HL-60/S4 treated with phorbol 12-myristate 13-acetate at 8.2 ng/mL for 4 days and 3 days (cell line): ENCODE results near the gene POLD2.
"Not testable (repeated sequence)": the region's sequence is repeated elsewhere in the genome, so short reads cannot be mapped to it uniquely, and the experiment has no call there.

Experiments
- in situ Hi-C: fragments of 300-500 bp; cut with MboI; formaldehyde crosslinking; loops from 2 replicates; pipeline ENCODE4 v1.15.0; 2022; ENCODE audit warnings: low sequenced_read_pairs

The POLD2 gene

DNA sequence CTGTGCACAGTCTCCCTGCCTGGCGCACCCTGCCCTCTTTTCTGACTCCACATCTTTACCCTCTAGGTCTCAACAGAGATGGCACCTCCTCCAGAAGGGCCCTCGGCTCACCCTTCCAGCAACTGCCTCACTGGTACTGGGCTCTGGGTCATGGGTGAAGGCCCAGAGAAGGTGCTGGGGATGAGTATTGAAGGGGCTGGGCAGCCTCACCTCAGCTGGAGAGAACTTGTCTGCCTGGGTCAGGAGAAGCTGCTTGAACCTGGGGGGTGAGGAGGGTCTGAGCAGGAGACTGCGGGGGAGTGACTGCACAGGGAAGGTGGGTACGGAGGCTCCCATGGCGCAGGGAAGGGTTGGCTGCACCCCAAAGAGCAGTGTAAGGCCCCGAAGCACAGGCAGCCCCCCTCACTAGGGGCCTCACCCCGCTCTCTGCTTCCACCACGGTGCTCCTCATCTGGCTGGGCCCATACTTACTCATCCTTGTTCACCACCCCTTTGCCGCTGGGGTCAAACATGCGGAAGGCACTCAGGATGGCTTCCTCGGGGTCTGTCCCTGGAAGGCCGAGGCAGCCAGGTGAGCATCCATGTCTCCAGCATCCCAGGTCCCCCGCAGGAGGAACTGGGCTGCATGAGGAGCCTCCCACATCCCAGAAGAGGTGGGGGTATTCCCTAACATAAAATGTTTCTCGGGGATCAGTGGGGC is 16.1 kb upstream of the POLD2 start:
- in situ Hi-C loops, result no loop called here

GRCh38 chr7:44138698-44139097 is 15.3 kb upstream of the POLD2 start:
- in situ Hi-C loops, result no loop called here

- in situ Hi-C loops, result no loop called here
Observed at GRCh38 chr7:44136731-44137130, 13.4 kb upstream of the POLD2 start.

DNA sequence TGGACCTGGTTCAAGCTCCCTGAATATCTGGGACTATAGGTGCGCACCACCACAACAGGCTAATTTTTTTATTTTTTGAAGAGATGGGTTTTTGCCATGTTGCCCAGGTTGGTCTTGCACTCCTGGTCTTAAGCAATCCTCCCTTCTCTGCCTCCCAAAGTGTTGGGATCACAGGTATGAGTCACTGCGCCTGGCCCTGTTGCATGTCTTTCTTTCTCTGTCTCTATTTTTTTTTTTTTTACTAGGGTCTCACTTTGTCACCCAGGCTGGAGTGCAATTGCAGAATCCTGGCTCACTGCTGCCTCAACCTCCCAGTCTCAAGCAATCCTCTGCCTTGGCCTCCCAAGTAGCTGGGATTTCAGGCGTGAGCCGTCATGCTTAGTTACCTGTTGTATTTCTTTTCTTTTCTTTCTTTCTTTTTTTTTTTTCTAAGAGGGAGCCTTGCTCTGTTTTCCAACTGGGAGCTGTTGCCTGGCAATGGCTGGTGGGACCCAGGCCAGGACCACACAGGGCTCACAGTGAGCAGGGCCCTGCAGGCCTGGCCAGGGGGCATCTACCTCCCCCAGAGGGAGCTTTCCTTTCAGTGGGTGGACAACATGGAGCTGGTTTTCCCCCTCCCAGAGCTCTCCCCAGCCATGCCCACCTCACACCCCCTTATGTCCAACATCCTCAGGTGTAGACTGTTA is 11.7 kb upstream of the POLD2 start:
- in situ Hi-C loops, result no loop called here

- in situ Hi-C loops, result no loop called here
Observed at GRCh38 chr7:44133295-44133694, 9.9 kb upstream of the POLD2 start.

GRCh38 chr7:44132039-44132438 is 8.7 kb upstream of the POLD2 start:
- in situ Hi-C loops, result no loop called here

GRCh38 chr7:44131173-44132029 is 8.1 kb upstream of the POLD2 start:
- in situ Hi-C loops, result no loop called here

DNA sequence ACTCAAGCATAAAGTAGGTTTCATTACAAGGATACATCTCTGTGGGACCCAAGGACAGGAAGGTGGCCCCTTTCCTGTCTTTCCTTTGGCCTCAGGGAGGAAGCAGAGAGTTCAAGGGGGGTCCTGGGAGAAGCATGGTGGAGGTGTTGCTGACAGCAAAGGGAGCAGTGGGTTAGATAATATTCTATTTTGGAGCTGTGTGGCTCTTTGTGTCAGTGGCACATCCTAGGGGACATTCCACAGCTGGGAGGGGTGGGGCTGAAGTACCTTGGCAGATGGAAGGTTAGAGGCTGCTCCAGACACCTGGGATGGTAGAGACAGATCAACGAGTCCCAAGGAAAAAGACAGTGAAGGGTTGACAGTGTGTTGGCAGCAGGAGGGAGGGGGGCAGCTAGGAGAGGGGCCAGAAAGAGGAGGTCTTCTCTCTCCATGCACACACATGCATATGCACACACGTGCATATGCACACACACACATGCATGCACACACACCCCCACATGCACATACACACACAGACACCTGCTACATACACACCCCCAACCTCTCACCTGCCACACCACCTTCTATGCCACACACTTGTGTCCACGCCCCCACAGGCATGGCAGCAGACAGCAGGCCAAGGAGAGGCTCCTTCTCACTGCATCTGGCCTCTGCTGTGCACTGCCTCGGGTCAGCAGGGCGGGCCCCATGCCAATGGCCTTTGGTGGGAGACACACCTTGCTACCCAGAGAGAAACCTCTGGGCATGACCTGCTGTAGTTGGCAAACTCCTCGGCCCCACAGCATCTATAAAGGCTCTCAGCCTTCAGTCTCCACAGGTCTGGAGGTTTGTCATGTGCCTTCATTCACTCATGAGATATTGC is 5.6 kb upstream of the POLD2 start:
- in situ Hi-C loops, result no loop called here

DNA sequence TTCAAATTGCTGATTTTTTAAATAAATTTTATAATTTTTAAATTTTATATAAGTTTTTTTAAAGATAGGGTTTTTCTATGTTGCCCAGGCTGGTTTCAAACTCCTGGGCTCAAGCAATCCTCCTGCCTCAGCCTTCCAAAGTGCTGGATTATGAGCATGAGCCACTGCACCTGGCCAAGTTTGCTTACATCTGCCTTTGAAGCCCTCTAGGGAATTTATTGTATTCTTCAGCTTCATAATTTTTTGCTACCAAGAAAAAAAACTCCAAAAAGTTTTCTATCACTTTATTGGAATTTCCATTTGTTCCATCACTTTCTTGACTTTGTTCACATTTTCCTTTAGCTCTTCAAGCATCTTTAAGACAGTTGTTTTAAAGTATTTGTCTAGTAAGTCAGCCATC is 3.8 kb upstream of the POLD2 start:
- in situ Hi-C loops, result no loop called here

DNA sequence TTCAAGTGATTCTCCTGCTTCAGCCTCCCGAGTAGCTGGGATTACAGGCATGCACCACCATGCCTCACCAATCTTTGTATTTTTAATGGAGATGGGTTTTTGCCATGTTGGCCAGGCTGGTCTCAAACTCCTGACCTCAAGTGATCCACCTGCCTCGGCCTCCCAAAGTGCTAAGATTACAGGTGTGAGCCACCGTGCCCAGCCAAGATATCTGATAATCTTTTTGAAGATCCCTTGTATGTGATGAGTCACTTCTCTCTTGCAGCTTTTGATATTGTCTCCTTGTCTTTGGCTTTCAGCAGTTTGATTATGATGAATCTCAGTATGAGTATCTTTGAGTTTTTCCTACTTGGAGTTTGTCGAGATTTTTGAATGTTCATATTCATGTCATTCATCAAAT is 3.2 kb upstream of the POLD2 start:
- in situ Hi-C loops, result not testable (repeated sequence)

GRCh38 chr7:44124822-44125202 is 1.5 kb upstream of the POLD2 start:
- in situ Hi-C loops, result no loop called here

GRCh38 chr7:44122529-44122928 is 819 bp downstream of the POLD2 start:
- in situ Hi-C loops, result no loop called here

DNA sequence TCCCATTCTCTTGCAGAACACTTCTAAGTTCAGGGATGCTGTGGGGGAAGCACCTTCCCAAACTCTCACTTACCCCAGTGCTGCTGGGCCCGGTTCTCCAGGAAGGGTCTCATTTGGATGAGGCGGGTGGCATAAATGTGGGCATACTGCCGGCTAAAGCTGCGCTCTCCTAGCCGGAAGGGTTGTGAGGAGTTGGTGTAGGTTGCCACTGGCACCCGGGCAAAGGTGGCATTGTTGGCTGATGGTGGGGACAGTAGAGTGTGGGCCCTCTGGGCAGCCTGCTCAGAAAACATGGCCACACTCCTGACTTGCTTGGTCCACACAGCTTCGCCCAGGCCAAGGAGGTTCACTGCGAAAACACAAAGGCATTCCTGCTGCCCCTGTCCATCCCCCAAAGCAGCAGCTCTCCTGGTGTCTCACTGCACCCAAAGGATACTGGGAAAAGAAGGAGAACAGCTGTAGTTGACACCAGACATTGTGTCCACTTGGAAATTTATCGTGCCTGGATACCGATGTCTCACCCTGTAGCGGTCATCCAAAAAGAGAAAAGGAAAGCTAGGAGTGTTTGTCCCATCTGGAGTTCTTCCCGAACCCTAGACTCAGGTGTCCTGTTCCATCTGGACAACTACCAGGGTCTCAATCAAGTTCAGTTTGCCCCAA is 1.5 kb downstream of the POLD2 start:
- in situ Hi-C loops, result no loop called here

DNA sequence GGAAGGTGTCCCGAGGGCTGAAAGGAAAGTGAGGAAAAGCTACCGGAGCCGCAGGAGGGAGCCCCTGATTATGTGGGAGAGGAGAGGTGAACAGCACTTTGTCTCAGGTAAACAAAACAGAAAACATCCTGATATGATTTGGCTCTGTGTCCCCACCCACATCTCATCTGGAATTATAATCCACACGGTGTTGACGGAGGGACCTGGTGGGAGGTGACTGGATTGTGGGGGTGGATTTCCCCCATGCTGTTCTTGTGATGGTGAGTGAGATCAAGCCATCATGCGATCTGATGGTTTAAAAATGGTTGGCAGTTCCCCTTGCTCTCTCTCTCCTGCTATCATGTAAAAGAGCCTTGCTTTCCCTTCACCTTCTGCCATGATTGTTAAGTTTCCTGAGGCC is 3.0 kb downstream of the POLD2 start:
- in situ Hi-C loops, result no loop called here

GRCh38 chr7:44119829-44120380 is 3.4 kb downstream of the POLD2 start:
- in situ Hi-C loops, result no loop called here

GRCh38 chr7:44117801-44118429 is 5.4 kb downstream of the POLD2 start:
- in situ Hi-C loops, result no loop called here

DNA sequence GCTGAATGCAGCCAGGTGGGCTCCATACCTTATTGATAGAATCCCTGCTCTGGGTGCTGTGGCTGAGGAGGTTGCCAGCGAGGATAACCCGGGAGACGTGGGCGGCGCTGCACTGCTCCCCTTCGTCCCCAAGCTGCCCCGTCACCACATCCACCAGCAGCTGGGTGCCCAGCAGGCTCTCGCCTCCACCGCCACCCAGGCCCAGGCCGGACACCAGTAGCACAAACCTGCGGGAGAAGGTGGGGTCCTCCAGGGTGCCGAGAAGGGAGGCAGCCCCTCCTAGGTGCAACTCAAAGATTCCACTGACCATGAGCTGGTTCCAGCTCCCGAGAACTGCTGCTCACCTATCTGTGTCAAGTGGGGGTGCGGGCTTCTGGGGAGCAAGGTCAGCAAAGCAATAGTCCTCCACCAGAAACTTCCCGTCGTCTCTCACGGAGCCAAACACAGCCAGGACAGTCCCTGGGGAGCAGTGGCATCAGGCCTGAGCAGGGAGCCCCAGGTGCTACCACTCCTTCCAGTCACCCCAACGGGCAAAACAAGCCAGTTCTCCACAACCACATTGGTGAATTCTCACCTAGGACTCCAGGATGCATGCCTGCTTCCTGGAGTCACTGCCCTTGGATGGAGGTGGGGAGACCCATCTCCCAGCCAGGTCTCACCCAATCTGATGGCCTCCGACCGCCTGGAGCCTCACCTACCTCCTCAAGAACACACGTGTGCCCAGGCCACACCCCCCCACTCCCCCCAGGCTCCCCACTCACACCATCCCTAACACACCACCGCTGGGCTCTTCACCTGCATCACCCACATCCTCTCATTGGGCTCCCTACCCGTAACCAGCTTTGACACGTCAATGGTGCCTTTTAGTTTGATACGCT is 6.3 kb downstream of the POLD2 start:
- in situ Hi-C loops, result no loop called here

DNA sequence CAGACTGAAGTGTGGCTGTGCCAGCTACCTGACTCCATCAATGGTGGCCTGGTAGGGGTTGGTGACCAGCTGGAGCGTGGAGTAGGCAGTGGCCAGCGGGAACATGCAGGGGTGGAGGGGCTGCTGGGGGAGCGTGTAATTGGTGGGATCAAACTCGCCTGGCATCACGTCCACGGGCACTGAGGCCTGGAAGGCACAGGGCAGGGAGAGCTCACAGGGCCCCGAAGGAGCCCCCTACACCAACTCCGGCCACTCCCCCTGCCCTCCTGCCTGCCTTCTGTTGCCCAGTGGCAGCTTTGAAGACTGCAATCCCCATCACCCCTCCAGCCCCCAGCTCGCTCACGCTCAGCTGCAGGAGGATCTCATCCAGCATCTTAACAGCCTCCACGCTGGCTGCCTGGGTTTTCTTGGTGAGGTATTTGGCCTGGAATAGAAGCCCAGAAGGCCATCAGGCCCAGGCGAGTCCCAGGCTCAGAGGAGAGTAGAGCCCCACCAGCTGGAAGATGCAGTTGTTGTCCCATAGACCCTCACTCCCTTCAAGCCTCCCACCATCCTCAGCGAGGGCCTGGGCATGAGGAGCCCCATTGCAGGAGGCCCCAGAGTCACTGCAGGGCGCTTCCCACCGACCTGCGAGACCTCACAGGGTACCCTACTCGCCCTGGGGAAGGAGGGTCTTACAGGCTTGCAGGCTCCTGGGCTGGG is 7.1 kb downstream of the POLD2 start:
- in situ Hi-C loops, result no loop called here
